Calu3 (cell line): ENCODE results near the gene SYAP1. TPM values are rescaled to one million over a fixed set of nuclear protein-coding genes. Genes with fewer than 3 reads are reported as not detected.
"Not testable (repeated sequence)": the region's sequence is repeated elsewhere in the genome, so short reads cannot be mapped to it uniquely, and the experiment has no call there.

Experiments
- BruUV-seq: library from RNA; stranded (reverse); fragments of 400-500 nt; replicated peaks from 2 replicates; lab custom pipeline; 2021; lab: Mats Ljungman, UMichigan
- CTCF ChIA-PET: fragments of 300-600 bp; sonication (Branson Sonifier 250); formaldehyde crosslinking; loops from one replicate; lab custom pipeline; 2022; ENCODE audit warnings: antibody characterized with exemption; lab: Charles Lee
- DNase-seq: peaks from one replicate; pipeline ENCODE4 v3.0.0; 2022
- H3K27ac Mint-ChIP-seq: one replicate; pipeline ENCODE4 v1.8.0; 2022; ENCODE audit warnings: mixed read lengths; ENCODE audit not compliant: unreplicated experiment
- H3K27me3 Mint-ChIP-seq: one replicate; pipeline ENCODE4 v1.8.0; 2022; ENCODE audit warnings: mixed read lengths; ENCODE audit not compliant: unreplicated experiment
- H3K36me3 Mint-ChIP-seq: one replicate; pipeline ENCODE4 v1.8.0; 2022; ENCODE audit warnings: mild to moderate bottlenecking, moderate library complexity, mixed read lengths; ENCODE audit not compliant: insufficient read depth, unreplicated experiment
- H3K4me1 Mint-ChIP-seq: one replicate; pipeline ENCODE4 v1.8.0; 2022; ENCODE audit warnings: mild to moderate bottlenecking, low read depth, mixed read lengths; ENCODE audit not compliant: unreplicated experiment
- H3K4me3 Mint-ChIP-seq: one replicate; pipeline ENCODE4 v1.8.0; 2022; ENCODE audit warnings: mild to moderate bottlenecking, low read depth, moderate library complexity, mixed read lengths; ENCODE audit not compliant: unreplicated experiment
- H3K9me3 Mint-ChIP-seq: one replicate; pipeline ENCODE4 v1.8.0; 2022; ENCODE audit warnings: low read depth, mixed read lengths; ENCODE audit not compliant: unreplicated experiment
- intact Hi-C: fragments of 100-400 bp; cut with micrococcal nuclease; formaldehyde crosslinking; loops from one replicate; pipeline ENCODE4 v1.10.0; 2022; ENCODE audit not compliant: unreplicated experiment
- total RNA-seq: library from RNA; stranded (reverse); gene quantifications from 2 replicates; pipeline ENCODE4 v1.2.3, GENCODE V29; 2022
- TF ChIP-seq, protein P1 (sequence below): fragments of 200-600 bp; IDR thresholded peaks from one replicate; pipeline ENCODE4 v1.8.0; 2022; ENCODE audit warnings: antibody characterized with exemption; ENCODE audit not compliant: unreplicated experiment

The SYAP1 gene
- total RNA-seq, 1 experiment from 2014 or later, result 40.7 TPM

DNA sequence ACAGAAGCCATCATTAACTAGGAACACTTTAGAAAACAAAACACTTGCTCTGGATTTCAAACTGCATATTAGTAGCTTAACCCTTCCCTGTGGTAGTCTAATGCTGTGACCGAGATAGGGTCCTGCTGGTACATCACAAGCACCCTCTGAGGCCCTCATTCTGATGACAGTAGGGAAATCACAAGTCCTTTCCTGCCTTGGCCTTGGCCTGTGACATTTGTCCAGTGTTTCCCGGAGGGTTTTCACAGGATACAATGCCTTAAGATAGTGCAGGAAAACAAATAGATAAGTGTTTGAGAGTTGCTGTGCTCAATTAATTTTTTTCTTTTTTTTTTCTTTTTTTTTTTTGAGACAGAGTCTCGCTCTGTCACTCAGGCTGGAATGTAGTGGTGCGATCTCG lies 29.0 kb downstream of the SYAP1 start:
- Mint-ChIP-seq H3K9me3 (no peaks in the 10 kb centered on the region), H3K27ac (no peak overlapping the region)
- no TSS peak for BruUV-seq

DNA sequence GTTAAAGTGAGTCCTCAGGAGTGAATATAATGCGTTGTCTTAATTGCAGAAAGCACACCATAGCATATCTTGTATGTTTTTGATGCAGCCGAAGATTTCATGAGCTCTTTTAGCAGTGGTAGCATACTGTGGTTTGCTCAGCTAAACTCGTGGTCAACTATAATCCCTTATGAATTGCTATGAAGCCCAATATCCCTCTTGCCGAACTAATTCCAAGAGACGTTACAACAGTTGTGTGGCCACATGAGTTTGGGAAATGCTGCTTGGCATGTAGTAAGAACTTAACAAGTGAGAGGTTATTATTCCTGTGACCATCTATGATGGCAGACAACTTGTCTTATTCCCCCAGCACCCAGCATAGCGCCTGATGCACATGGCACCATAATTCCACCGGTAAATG lies 30.7 kb downstream of the SYAP1 start:
- Mint-ChIP-seq H3K27me3 (no peaks in the 10 kb centered on the region), H3K36me3 (peaks cover 22% of the 10 kb centered on the region), H3K4me1 (no peaks in the 10 kb centered on the region), H3K27ac (no peak overlapping the region), H3K4me3 (no peak overlapping the region), H3K9me3 (no peaks in the 10 kb centered on the region)
- CTCF ChIA-PET, result no interaction called here
- DNase-seq, result no peak
- BruUV-seq, result no TSS peak
- TF ChIP-seq, protein P1, sequence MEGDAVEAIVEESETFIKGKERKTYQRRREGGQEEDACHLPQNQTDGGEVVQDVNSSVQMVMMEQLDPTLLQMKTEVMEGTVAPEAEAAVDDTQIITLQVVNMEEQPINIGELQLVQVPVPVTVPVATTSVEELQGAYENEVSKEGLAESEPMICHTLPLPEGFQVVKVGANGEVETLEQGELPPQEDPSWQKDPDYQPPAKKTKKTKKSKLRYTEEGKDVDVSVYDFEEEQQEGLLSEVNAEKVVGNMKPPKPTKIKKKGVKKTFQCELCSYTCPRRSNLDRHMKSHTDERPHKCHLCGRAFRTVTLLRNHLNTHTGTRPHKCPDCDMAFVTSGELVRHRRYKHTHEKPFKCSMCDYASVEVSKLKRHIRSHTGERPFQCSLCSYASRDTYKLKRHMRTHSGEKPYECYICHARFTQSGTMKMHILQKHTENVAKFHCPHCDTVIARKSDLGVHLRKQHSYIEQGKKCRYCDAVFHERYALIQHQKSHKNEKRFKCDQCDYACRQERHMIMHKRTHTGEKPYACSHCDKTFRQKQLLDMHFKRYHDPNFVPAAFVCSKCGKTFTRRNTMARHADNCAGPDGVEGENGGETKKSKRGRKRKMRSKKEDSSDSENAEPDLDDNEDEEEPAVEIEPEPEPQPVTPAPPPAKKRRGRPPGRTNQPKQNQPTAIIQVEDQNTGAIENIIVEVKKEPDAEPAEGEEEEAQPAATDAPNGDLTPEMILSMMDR, result no peak
- intact Hi-C loops, result no loop called here

More for the DNA sequence above, 29.0 kb downstream of the SYAP1 start:
- Mint-ChIP-seq H3K4me3 (no peak overlapping the region), H3K36me3 (peaks cover 24% of the 10 kb centered on the region), H3K4me1 (no peaks in the 10 kb centered on the region), H3K27me3 (no peaks in the 10 kb centered on the region)
- intact Hi-C loops, result no loop called here
- CTCF ChIA-PET, result no interaction called here
- no peak for DNase-seq
- TF ChIP-seq, protein P1, result no peak

DNA sequence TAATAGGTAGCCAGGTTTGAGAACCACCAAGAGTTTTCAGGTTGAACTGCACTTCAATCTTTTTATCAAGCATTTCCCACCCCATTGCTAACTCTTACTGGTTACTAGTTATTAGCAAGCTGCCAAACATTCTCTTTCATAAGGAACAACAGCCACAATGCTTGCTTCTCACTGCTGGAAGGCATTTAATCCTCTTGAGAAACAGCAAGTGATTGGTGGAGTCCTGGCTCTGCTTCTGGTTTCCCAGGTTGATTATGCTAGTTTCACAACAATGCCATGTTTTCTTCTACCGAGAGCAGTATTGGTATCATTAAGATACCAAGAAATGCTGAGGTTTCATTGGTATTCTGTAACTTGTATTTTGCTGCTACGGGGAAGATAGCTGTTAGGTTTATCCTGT lies 34.6 kb downstream of the SYAP1 start:
- intact Hi-C loops, result no loop called here
- no peak for DNase-seq
- Mint-ChIP-seq H3K4me1 (no peaks in the 10 kb centered on the region), H3K27me3 (no peaks in the 10 kb centered on the region), H3K27ac (no peak overlapping the region), H3K9me3 (no peaks in the 10 kb centered on the region), H3K4me3 (no peak overlapping the region), H3K36me3 (peaks cover 21% of the 10 kb centered on the region)
- CTCF ChIA-PET, result no interaction called here
- TF ChIP-seq, protein P1, result no peak
- BruUV-seq, result no TSS peak

DNA sequence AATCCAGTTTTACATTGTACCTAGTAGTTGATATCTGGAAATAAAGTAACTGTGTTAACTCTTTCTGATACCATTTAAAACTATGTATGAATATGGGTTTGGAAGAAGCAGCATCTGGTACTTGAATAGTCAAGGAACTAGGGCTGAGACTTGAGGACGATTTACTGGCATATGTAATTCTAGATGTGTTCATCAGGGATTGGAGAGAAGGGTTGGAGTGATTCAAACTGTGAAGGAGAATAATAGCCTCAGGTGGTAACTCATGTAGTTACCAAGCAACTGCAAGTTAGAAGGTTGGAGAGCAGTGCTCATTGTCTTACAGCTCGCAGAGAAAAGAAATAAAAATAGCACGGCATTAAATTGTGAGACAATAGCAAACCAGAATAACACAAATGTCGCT lies 37.3 kb downstream of the SYAP1 start:
- H3K4me3 Mint-ChIP-seq, result no peak overlapping the region
- BruUV-seq, result no TSS peak
- no peak overlapping the region for H3K27ac Mint-ChIP-seq
- intact Hi-C loops, result no loop called here
- TF ChIP-seq, protein P1, result no peak
- no peak for DNase-seq
- peaks cover 21% of the 10 kb centered on the region for H3K36me3 Mint-ChIP-seq
- CTCF ChIA-PET, result no interaction called here
- H3K4me1 Mint-ChIP-seq, result no peaks in the 10 kb centered on the region
- no peaks in the 10 kb centered on the region for H3K9me3 Mint-ChIP-seq
- no peaks in the 10 kb centered on the region for H3K27me3 Mint-ChIP-seq

DNA sequence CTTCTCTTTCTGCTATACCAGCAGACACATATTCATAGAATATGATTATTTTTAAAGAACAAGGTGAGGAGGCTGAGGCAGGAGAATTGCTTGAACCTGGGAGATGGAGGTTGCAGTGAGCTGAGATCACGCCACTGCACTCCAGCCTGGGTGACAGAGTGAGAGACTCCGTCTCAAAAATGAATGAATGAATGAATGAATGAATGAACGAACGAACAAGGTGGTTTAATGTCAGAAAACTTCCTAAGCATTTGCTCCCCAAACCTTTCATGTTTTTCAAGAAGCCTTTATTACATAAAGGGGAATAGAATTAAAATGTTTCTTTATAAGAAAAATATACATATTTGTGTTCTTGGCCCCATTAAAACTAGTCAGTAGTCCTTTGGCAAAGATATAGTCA lies 42.1 kb downstream of the SYAP1 start:
- H3K27me3 Mint-ChIP-seq, intact Hi-C loops, H3K4me1 Mint-ChIP-seq, H3K9me3 Mint-ChIP-seq, H3K4me3 Mint-ChIP-seq, BruUV-seq, DNase-seq, H3K36me3 Mint-ChIP-seq, H3K27ac Mint-ChIP-seq: not testable (repeated sequence)
- CTCF ChIA-PET, result interaction anchor here (0.6 to 0.7 kb wide), 2 partner anchors 25 to 485 kb away, joined by 3 to 12 read pairs; no protein-coding TSS in a partner anchor
